IMR-90 (cell line): ENCODE measurements around the gene ZNF423. TPM values are rescaled to one million over a fixed set of nuclear protein-coding genes. Genes with fewer than 3 reads are reported as not detected.

Experiments
- ATAC-seq: fragments of 200-7000 bp; cut with Tn5 transposase; 2 replicates; pipeline ENCODE4 v1.9.1; 2020; ENCODE audit warnings: low read depth, mild to moderate bottlenecking, moderate library complexity
- BruUV-seq: library from RNA; stranded (reverse); fragments of 400-500 nt; replicated peaks from 2 replicates; lab custom pipeline; 2021; lab: Mats Ljungman, UMichigan
- CTCF ChIA-PET: fragments of 300-600 bp; formaldehyde crosslinking; extraction: SDS; loops from one replicate; lab custom pipeline; 2021; ENCODE audit warnings: antibody characterized with exemption; lab: Yijun Ruan, JAX
- POLR2A ChIA-PET: fragments of 300-600 bp; sonication (Branson Sonifier 250); formaldehyde crosslinking; loops from one replicate; lab custom pipeline; 2022; ENCODE audit warnings: antibody characterized with exemption; ENCODE audit not compliant: unreplicated experiment; lab: Charles Lee
- DNase-seq: peaks from one replicate; pipeline ENCODE4 v3.0.0; 2013
- H2AFZ ChIP-seq: replicated peaks from 2 replicates; pipeline ENCODE3; 2013; ENCODE audit warnings: low read length, mild to moderate bottlenecking; ENCODE audit not compliant: poor library complexity
- H2AK5ac ChIP-seq: 2 replicates; pipeline ENCODE4 v1.6.1; 2013; ENCODE audit warnings: low read depth, low read length, inconsistent platforms
- H2AK9ac ChIP-seq: replicated peaks from 2 replicates; pipeline ENCODE3; 2013; ENCODE audit warnings: mild to moderate bottlenecking, low read depth, low read length, moderate library complexity; ENCODE audit not compliant: poor library complexity
- H2BK120ac ChIP-seq: 2 replicates; pipeline ENCODE4 v1.6.1; 2013; ENCODE audit warnings: low read depth, low read length, inconsistent platforms
- H2BK15ac ChIP-seq: 3 replicates; pipeline ENCODE4 v1.6.1; 2013; ENCODE audit warnings: low read depth, low read length, inconsistent platforms
- H2BK20ac ChIP-seq: 2 replicates; pipeline ENCODE4 v1.6.1; 2013; ENCODE audit warnings: low read depth, mild to moderate bottlenecking, inconsistent platforms, low read length, moderate library complexity
- H2BK5ac ChIP-seq: 2 replicates; pipeline ENCODE4 v1.6.1; 2013; ENCODE audit warnings: mild to moderate bottlenecking, low read depth, low read length, inconsistent platforms; ENCODE audit not compliant: poor library complexity, severe bottlenecking
- H3K14ac ChIP-seq: replicated peaks from 2 replicates; pipeline ENCODE4 v1.6.1; 2013; ENCODE audit warnings: low read depth, low read length, inconsistent platforms
- H3K18ac ChIP-seq: 2 replicates; pipeline ENCODE4 v1.6.1; 2013; ENCODE audit warnings: low read depth, low read length, control low read depth
- H3K23ac ChIP-seq: 2 replicates; pipeline ENCODE4 v1.6.1; 2013; ENCODE audit warnings: low read depth, low read length, inconsistent platforms
- H3K27ac ChIP-seq: 2 replicates; pipeline ENCODE4 v1.5.1; 2013; ENCODE audit warnings: mild to moderate bottlenecking, control low read depth, low read length; ENCODE audit not compliant: insufficient read depth
- H3K27me3 ChIP-seq: 2 replicates; pipeline ENCODE4 v1.6.1; 2013; ENCODE audit warnings: low read length; ENCODE audit not compliant: control insufficient read depth, insufficient read depth
- H3K36me3 ChIP-seq: 2 replicates; pipeline ENCODE4 v1.6.1; 2013; ENCODE audit warnings: low read length, mixed read lengths; ENCODE audit not compliant: control insufficient read depth, insufficient read depth
- H3K4ac ChIP-seq: 2 replicates; pipeline ENCODE4 v1.6.1; 2013; ENCODE audit warnings: low read depth, low read length, inconsistent platforms
- H3K4me1 ChIP-seq: 2 replicates; pipeline ENCODE4 v1.6.1; 2013; ENCODE audit warnings: low read length, mixed read lengths; ENCODE audit not compliant: control insufficient read depth, insufficient read depth
- H3K4me2 ChIP-seq: 2 replicates; pipeline ENCODE4 v1.6.1; 2013; ENCODE audit warnings: low read depth, mild to moderate bottlenecking, control low read depth, low read length, moderate library complexity
- H3K4me3 ChIP-seq: 2 replicates; pipeline ENCODE4 v1.5.1; 2013; ENCODE audit warnings: low read depth, mild to moderate bottlenecking, control low read depth, low read length, moderate library complexity; ENCODE audit not compliant: insufficient read depth
- H3K56ac ChIP-seq: 2 replicates; pipeline ENCODE4 v1.6.1; 2013; ENCODE audit warnings: low read length, inconsistent platforms; ENCODE audit not compliant: insufficient read depth; ENCODE audit errors: extremely low read depth
- H3K79me1 ChIP-seq, 2 experiments: 2 replicates each; pipeline ENCODE4 v1.6.1; 2013; ENCODE audit warnings: low read length in 2 of 2, inconsistent platforms in 1 of 2, low read depth in 1 of 2
- H3K9ac ChIP-seq: 2 replicates; pipeline ENCODE4 v1.6.1; 2013; ENCODE audit warnings: low read depth, low read length, control low read depth
- H3K9me1 ChIP-seq: 2 replicates; pipeline ENCODE4 v1.6.1; 2013; ENCODE audit warnings: low read length, inconsistent platforms; ENCODE audit not compliant: insufficient read depth
- H3K9me3 ChIP-seq: 2 replicates; pipeline ENCODE4 v1.6.1; 2013; ENCODE audit warnings: low read length; ENCODE audit not compliant: control insufficient read depth, insufficient read depth
- H4K20me1 ChIP-seq: 2 replicates; pipeline ENCODE4 v1.6.1; 2013; ENCODE audit warnings: low read length, inconsistent platforms; ENCODE audit not compliant: insufficient read depth
- H4K5ac ChIP-seq: 2 replicates; pipeline ENCODE4 v1.6.1; 2013; ENCODE audit warnings: mild to moderate bottlenecking, low read depth, low read length, control low read depth
- H4K8ac ChIP-seq, 2 experiments: 2 replicates each; pipeline ENCODE4 v1.6.1; 2013; ENCODE audit warnings: low read depth in 2 of 2, low read length in 2 of 2, control low read depth in 1 of 2, inconsistent platforms in 1 of 2
- H4K91ac ChIP-seq: 2 replicates; pipeline ENCODE4 v1.6.1; 2013; ENCODE audit warnings: low read depth, low read length, inconsistent platforms; ENCODE audit not compliant: insufficient read depth
- MAFK ChIP-seq: IDR thresholded peaks from 2 replicates; pipeline ENCODE4 v1.6.1; 2012; ENCODE audit warnings: low read depth, low read length, improper control_type of control experiment
- WGBS, 2 experiments: methylation state at CpG; one replicate each; pipeline versions ENCODE4 v1.1.5 to v1.1.7; 2013; ENCODE audit warnings: missing lambda C conversion rate in 2 of 2; ENCODE audit not compliant: insufficient read length in 1 of 2; ENCODE audit errors: extremely low coverage in 2 of 2; 5-methylcytosine and 5-hydroxymethylcytosine counted together
- dilution Hi-C: fragments of 300-500 bp; cut with HindIII; formaldehyde crosslinking; loops from one replicate; pipeline ENCODE4 v1.14.3; 2018; ENCODE audit warnings: low sequenced_read_pairs; ENCODE audit not compliant: unreplicated experiment
- in situ Hi-C: fragments of 300-500 bp; cut with MboI; formaldehyde crosslinking; loops from 3 replicates; pipeline ENCODE4 v1.14.3; 2019; ENCODE audit warnings: low sequenced_read_pairs, inconsistent platforms, mixed read lengths
- intact Hi-C: fragments of 100-400 bp; cut with micrococcal nuclease; formaldehyde crosslinking; loops from 2 replicates; pipeline ENCODE4 v1.10.0; 2022
- polyA plus RNA-seq, 3 experiments: library from polyadenylated mRNA; depleted of rRNA; stranded (reverse); fragments of >200 nt; gene quantifications; 2 replicates each; pipeline ENCODE4 v1.2.3, GENCODE V29; 2012; ENCODE audit warnings: low replicate concordance in 1 of 3
- total RNA-seq: library from RNA; depleted of rRNA; stranded (reverse); fragments of >200 nt; gene quantifications from 2 replicates; pipeline ENCODE4 v1.2.3, GENCODE V29; 2012

Gene ZNF423
- total and polyA plus RNA-seq, 2 of the 4 experiments (the other 2 are of a cell fraction): under 0.01 to 0.10 TPM

GRCh38 chr16:49605536-49606254 lies 250.2 kb downstream of the ZNF423 start:
- no peak overlapping the region for H3K23ac ChIP-seq
- no peak overlapping the region for H3K9ac ChIP-seq
- no peak overlapping the region for H4K91ac ChIP-seq
- no peak for ATAC-seq
- no peak overlapping the region for H3K4me2 ChIP-seq
- H2BK120ac ChIP-seq: no peak overlapping the region
- peaks cover 35% of the 10 kb centered on the region for H3K27me3 ChIP-seq
- H3K27ac ChIP-seq: no peak overlapping the region
- no peaks in the 10 kb centered on the region for H3K9me1 ChIP-seq
- H3K14ac ChIP-seq: no peak overlapping the region
- intact Hi-C loops: loop anchor here (5.0 kb wide), 2 partner anchors 272 to 417 kb away; no protein-coding TSS in a partner anchor
- H2BK5ac ChIP-seq: no peak overlapping the region
- no peak for TF ChIP-seq MAFK
- no peaks in the 10 kb centered on the region for H3K79me1 ChIP-seq
- in situ Hi-C loops: no loop called here
- no peak overlapping the region for H4K5ac ChIP-seq
- H3K4me3 ChIP-seq: no peak overlapping the region
- no peak overlapping the region for H4K8ac ChIP-seq
- DNase-seq: no peak
- no TSS peak for BruUV-seq
- H4K20me1 ChIP-seq: no peaks in the 10 kb centered on the region
- no peak overlapping the region for H2BK20ac ChIP-seq
- POLR2A ChIA-PET: no interaction called here
- H2AFZ ChIP-seq: no peak overlapping the region
- 60% methylated on average over 1 of the region's 14 CpGs; no CpG with 5 or more reads in 1 of the 2 experiments for WGBS, 2 experiments
- no peaks in the 10 kb centered on the region for H3K36me3 ChIP-seq
- H2BK15ac ChIP-seq: no peak overlapping the region
- dilution Hi-C loops: no loop called here
- no peaks in the 10 kb centered on the region for H3K4me1 ChIP-seq
- no peaks in the 10 kb centered on the region for H3K9me3 ChIP-seq
- H2AK9ac ChIP-seq: no peak overlapping the region
- H3K4ac ChIP-seq: no peak overlapping the region
- H2AK5ac ChIP-seq: no peak overlapping the region
- H3K56ac ChIP-seq: no peak overlapping the region
- CTCF ChIA-PET: no interaction called here
- H3K18ac ChIP-seq: no peak overlapping the region
